Body of pancreas (tissue), 4 donors: Measurements from ENCODE around the gene CDX2.

ENCODE experiments used
- POLR2A ChIP-seq, 3 donors: fragments of 450-650 bp; IDR thresholded peaks; one replicate each; pipeline ENCODE4 v1.6.1; 2016; ENCODE audit warnings: antibody characterized with exemption in 3 of 3, mild to moderate bottlenecking in 2 of 3
- TF ChIP-seq, protein P1 (sequence below), 7 experiments: fragments of 450-650 bp in 4 of 7; fragments of 200-600 bp in 3 of 7; sonication (generic) in 3 of 7; IDR thresholded peaks; one replicate each; pipeline ENCODE4 v1.5.1; 2016 to 2019; ENCODE audit warnings: antibody characterized with exemption in 7 of 7

DNA sequence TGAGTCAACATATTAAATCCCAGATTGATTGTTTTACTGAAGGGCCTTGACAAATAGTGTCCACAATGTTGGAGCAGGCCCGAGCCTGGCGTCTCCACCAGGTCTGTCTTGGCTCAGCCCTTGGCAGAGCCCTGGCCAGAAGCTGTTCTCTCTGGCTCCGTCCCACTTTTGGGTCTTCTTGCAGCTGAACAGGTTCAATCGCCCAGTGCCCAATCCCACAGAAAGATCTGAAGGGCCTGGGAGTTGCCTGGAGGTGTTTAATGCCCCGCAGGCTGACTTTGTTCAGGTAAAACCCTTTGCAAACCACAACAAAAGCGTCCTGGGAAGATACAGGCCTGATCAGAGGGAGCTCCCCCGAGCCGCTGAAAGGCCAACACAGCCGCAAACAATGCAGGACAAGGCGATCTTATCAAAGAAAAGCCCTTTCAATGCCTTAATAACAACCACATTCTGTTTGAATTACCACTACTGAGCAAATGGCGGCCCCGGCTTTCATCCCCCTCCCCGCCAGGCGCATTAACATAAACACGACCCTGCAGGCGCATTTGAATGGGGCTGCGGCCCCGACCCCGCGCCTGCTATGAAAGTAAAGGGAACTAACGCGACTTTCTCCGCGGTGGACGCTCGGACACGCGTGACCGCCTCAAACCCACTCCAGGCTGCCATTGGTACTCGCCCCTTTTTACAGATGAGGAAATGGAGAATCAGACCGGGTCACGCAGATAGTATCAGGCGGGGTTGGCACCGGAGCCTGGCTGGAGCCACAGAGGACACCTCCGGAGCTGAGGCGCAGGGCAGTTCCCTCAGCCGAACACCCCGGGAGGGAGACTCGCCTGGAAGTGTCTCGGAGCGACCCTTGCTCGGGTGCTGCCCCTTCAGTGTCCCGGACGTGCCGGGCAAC lies 3.1 kb downstream of the CDX2 start:
- TF ChIP-seq, protein P1, sequence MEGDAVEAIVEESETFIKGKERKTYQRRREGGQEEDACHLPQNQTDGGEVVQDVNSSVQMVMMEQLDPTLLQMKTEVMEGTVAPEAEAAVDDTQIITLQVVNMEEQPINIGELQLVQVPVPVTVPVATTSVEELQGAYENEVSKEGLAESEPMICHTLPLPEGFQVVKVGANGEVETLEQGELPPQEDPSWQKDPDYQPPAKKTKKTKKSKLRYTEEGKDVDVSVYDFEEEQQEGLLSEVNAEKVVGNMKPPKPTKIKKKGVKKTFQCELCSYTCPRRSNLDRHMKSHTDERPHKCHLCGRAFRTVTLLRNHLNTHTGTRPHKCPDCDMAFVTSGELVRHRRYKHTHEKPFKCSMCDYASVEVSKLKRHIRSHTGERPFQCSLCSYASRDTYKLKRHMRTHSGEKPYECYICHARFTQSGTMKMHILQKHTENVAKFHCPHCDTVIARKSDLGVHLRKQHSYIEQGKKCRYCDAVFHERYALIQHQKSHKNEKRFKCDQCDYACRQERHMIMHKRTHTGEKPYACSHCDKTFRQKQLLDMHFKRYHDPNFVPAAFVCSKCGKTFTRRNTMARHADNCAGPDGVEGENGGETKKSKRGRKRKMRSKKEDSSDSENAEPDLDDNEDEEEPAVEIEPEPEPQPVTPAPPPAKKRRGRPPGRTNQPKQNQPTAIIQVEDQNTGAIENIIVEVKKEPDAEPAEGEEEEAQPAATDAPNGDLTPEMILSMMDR (IDR thresholded peaks at IDR 0.05) = no peak
- TF ChIP-seq POLR2A (IDR thresholded peaks at IDR 0.05) = no peak
